Left ventricle myocardium inferior (tissue), 1 donor: ENCODE results near the gene AUP1. TPM values are rescaled to one million over a fixed set of nuclear protein-coding genes. Genes with fewer than 3 reads are reported as not detected.
"Not testable (repeated sequence)": the region's sequence is repeated elsewhere in the genome, so short reads cannot be mapped to it uniquely, and the experiment has no call there.

Source experiments
- DNase-seq: peaks from one replicate; pipeline ENCODE4 v3.0.0-alpha.2; 2020
- H3K27ac ChIP-seq: fragments of 200-600 bp; replicated peaks from 2 replicates; pipeline ENCODE4 v1.8.0; 2021
- H3K27me3 ChIP-seq: fragments of 200-600 bp; 2 replicates; pipeline ENCODE4 v1.8.0; 2021; ENCODE audit warnings: low read depth
- H3K36me3 ChIP-seq: fragments of 200-600 bp; 2 replicates; pipeline ENCODE4 v1.8.0; 2021
- H3K4me1 ChIP-seq: fragments of 200-600 bp; 2 replicates; pipeline ENCODE4 v1.8.0; 2021
- H3K4me3 ChIP-seq: fragments of 200-600 bp; 2 replicates; pipeline ENCODE4 v1.8.0; 2021; ENCODE audit warnings: mild to moderate bottlenecking, moderate library complexity
- H3K9me3 ChIP-seq: fragments of 200-600 bp; replicated peaks from 2 replicates; pipeline ENCODE4 v1.8.0; 2021
- CTCF ChIP-seq: fragments of 200-600 bp; IDR thresholded peaks from 2 replicates; pipeline ENCODE4 v1.8.0; 2021; ENCODE audit warnings: antibody characterized with exemption, mild to moderate bottlenecking, borderline replicate concordance
- intact Hi-C: fragments of 100-400 bp; cut with micrococcal nuclease; formaldehyde crosslinking; loops from one replicate; pipeline ENCODE4 v1.11.0; 2022
- total RNA-seq: library from RNA; stranded (reverse); fragmentation: NEBNext Ultra II Directional; extraction: Animal tissue kit (Norgen Biotek cat#: 25700); gene quantifications from one replicate; pipeline ENCODE4 v1.2.1, GENCODE V29; 2021
- donor health status: DM: no; HTN: yes; CAD: no; lungs with severe emphysema.

AUP1 gene
- total RNA-seq, 1 donor from 2014 or later, result 46.9 TPM

GRCh38 chr2:74567881-74568280 lies 38.4 kb upstream of the AUP1 start:
- Histone ChIP-seq H3K27ac (no peak overlapping the region), H3K36me3 (no peaks in the 10 kb centered on the region), H3K27me3 (peaks cover 45% of the 10 kb centered on the region), H3K9me3 (no peaks in the 10 kb centered on the region), H3K4me1 (no peaks in the 10 kb centered on the region), H3K4me3 (no peak overlapping the region)
- no peak for DNase-seq
- intact Hi-C loops, result no loop called here
- TF ChIP-seq CTCF, result no peak

GRCh38 chr2:74566754-74567085 lies 37.2 kb upstream of the AUP1 start:
- Histone ChIP-seq H3K27me3 (peaks cover 56% of the 10 kb centered on the region), H3K36me3 (no peaks in the 10 kb centered on the region), H3K4me3 (no peak overlapping the region), H3K9me3 (no peaks in the 10 kb centered on the region), H3K27ac (no peak overlapping the region), H3K4me1 (no peaks in the 10 kb centered on the region)
- TF ChIP-seq CTCF, result no peak
- intact Hi-C loops, result no loop called here
- no peak for DNase-seq

- Histone ChIP-seq H3K4me3 (no peak overlapping the region), H3K27me3 (peaks cover 61% of the 10 kb centered on the region), H3K9me3 (no peaks in the 10 kb centered on the region), H3K36me3 (no peaks in the 10 kb centered on the region), H3K27ac (no peak overlapping the region), H3K4me1 (no peaks in the 10 kb centered on the region)
- no peak for TF ChIP-seq CTCF
- no peak for DNase-seq
- intact Hi-C loops, result no loop called here
These were observed 36.7 kb upstream of the AUP1 start for GRCh38 chr2:74566076-74566753.

GRCh38 chr2:74564222-74564621 lies 34.7 kb upstream of the AUP1 start:
- Histone ChIP-seq H3K27ac (no peak overlapping the region), H3K27me3 (peaks cover 72% of the 10 kb centered on the region), H3K4me1 (no peaks in the 10 kb centered on the region), H3K4me3 (no peak overlapping the region), H3K36me3 (no peaks in the 10 kb centered on the region), H3K9me3 (no peaks in the 10 kb centered on the region)
- no peak for TF ChIP-seq CTCF
- intact Hi-C loops, result no loop called here
- DNase-seq, result no peak

- intact Hi-C loops, result no loop called here
- H3K36me3 ChIP-seq, result no peaks in the 10 kb centered on the region
- H3K9me3 ChIP-seq, result no peaks in the 10 kb centered on the region
- peaks cover 59% of the 10 kb centered on the region for H3K27me3 ChIP-seq
- H3K4me3 ChIP-seq, result no peak overlapping the region
- no peak overlapping the region for H3K27ac ChIP-seq
- no peak for TF ChIP-seq CTCF
- H3K4me1 ChIP-seq, result no peaks in the 10 kb centered on the region
- no peak for DNase-seq
These were observed 32.7 kb upstream of the AUP1 start for GRCh38 chr2:74562126-74562775.

GRCh38 chr2:74561022-74561421 lies 31.5 kb upstream of the AUP1 start:
- H3K4me3 ChIP-seq, H3K27ac ChIP-seq, H3K36me3 ChIP-seq, intact Hi-C loops, H3K4me1 ChIP-seq, H3K9me3 ChIP-seq, DNase-seq: not testable (repeated sequence)
- peaks cover 59% of the 10 kb centered on the region for H3K27me3 ChIP-seq
